Smooth muscle cell (in vitro differentiated cells): ENCODE measurements around the gene TBC1D22A. TPM values are rescaled to one million over a fixed set of nuclear protein-coding genes. Genes with fewer than 3 reads are reported as not detected.

Experiments used
- DNase-seq: peaks from one replicate; lab custom pipeline; 2025; ENCODE audit not compliant: unreplicated experiment; lab: John Stamatoyannopoulos, UW
- H2AFZ ChIP-seq: fragments of 200-600 bp; sonication (generic); 2 replicates; pipeline ENCODE4 v1.6.0; 2016; ENCODE audit warnings: antibody characterized with exemption, low read depth, mild to moderate bottlenecking
- H3F3A ChIP-seq: fragments of 200-600 bp; sonication (generic); 2 replicates; pipeline ENCODE4 v1.6.0; 2017; ENCODE audit warnings: antibody characterized with exemption, low read depth
- H3K27ac ChIP-seq: fragments of 200-600 bp; sonication (generic); 2 replicates; pipeline ENCODE4 v1.5.1; 2016; ENCODE audit warnings: low read depth, mild to moderate bottlenecking
- H3K27me3 ChIP-seq: fragments of 200-600 bp; sonication (generic); 2 replicates; pipeline ENCODE4 v1.6.1; 2016; ENCODE audit warnings: low read depth, mild to moderate bottlenecking
- H3K36me3 ChIP-seq: fragments of 200-600 bp; sonication (generic); 2 replicates; pipeline ENCODE4 v1.5.1; 2016; ENCODE audit warnings: low read depth
- H3K4me1 ChIP-seq: fragments of 200-600 bp; sonication (generic); 2 replicates; pipeline ENCODE4 v1.5.1; 2016; ENCODE audit warnings: low read depth
- H3K4me2 ChIP-seq: fragments of 200-600 bp; sonication (generic); 2 replicates; pipeline ENCODE4 v1.6.0; 2016; ENCODE audit warnings: mild to moderate bottlenecking
- H3K4me3 ChIP-seq: fragments of 200-600 bp; sonication (generic); 2 replicates; pipeline ENCODE4 v1.5.1; 2016; ENCODE audit warnings: mild to moderate bottlenecking
- H3K79me2 ChIP-seq: fragments of 200-600 bp; sonication (generic); 2 replicates; pipeline ENCODE4 v1.6.0; 2016; ENCODE audit warnings: low read depth, mild to moderate bottlenecking
- H3K9ac ChIP-seq: fragments of 200-600 bp; sonication (generic); 2 replicates; pipeline ENCODE4 v1.6.0; 2016; ENCODE audit warnings: low read depth
- H3K9me3 ChIP-seq: fragments of 200-600 bp; sonication (generic); replicated peaks from 2 replicates; pipeline ENCODE4 v1.5.1; 2016; ENCODE audit warnings: low read depth
- H4K20me1 ChIP-seq: fragments of 200-600 bp; sonication (generic); 2 replicates; pipeline ENCODE4 v1.6.0; 2016; ENCODE audit warnings: low read depth
- WGBS: methylation state at CpG from one replicate; pipeline ENCODE4 v1.1.7; 2016; ENCODE audit warnings: low lambda C conversion rate; 5-methylcytosine and 5-hydroxymethylcytosine counted together
- polyA plus RNA-seq: library from polyadenylated mRNA; unstranded; fragments of >200 nt; fragmentation: Nextera tagmentation; extraction: Ambion mirVana; gene quantifications from 2 replicates; pipeline ENCODE4 v1.2.1, GENCODE V29; 2016
- total RNA-seq: library from RNA; depleted of rRNA; stranded (reverse); fragments of >200 nt; gene quantifications from 2 replicates; pipeline ENCODE4 v1.2.3, GENCODE V29; 2014
- TF ChIP-seq, protein P1 (sequence below): fragments of 200-600 bp; sonication (generic); IDR thresholded peaks from 2 replicates; pipeline ENCODE4 v1.5.1; 2017; ENCODE audit warnings: borderline replicate concordance, mild to moderate bottlenecking, antibody characterized with exemption; ENCODE audit not compliant: insufficient read depth, poor library complexity, severe bottlenecking

Gene TBC1D22A
- total and polyA plus RNA-seq, 2 experiments from 2014 or later = 12.5 to 14.4 TPM

DNA sequence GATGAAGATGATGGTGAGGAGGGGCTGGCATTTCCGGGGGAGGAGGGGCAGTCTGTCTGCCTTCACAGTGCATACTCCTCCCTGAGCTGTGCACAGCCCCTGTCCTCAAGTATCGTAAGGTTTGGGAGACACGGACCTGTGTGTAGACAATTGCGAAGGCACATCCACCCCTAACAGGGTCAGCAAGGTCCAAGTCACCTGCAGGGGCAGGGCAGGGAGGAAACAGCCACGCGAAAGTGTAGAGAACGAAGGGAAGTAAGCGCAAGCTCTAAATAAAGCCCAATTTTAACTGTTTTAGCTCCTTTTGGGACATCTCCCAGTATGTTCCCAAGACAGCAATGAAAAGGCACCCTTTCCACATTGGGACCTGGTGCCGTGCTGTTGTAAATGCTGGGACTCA is 448.2 kb downstream of the TBC1D22A start:
- Histone ChIP-seq H3K27ac (no peak overlapping the region), H3K79me2 (no peaks in the 10 kb centered on the region), H3K27me3 (no peaks in the 10 kb centered on the region), H2AFZ (no peak overlapping the region), H3K9me3 (no peaks in the 10 kb centered on the region), H3K9ac (no peak overlapping the region), H4K20me1 (no peaks in the 10 kb centered on the region), H3F3A (no peaks in the 10 kb centered on the region), H3K4me3 (no peak overlapping the region), H3K4me2 (no peak overlapping the region), H3K36me3 (no peaks in the 10 kb centered on the region), H3K4me1 (no peaks in the 10 kb centered on the region)
- WGBS = 93% methylated on average over 9 of the region's 9 CpGs
- TF ChIP-seq, protein P1, sequence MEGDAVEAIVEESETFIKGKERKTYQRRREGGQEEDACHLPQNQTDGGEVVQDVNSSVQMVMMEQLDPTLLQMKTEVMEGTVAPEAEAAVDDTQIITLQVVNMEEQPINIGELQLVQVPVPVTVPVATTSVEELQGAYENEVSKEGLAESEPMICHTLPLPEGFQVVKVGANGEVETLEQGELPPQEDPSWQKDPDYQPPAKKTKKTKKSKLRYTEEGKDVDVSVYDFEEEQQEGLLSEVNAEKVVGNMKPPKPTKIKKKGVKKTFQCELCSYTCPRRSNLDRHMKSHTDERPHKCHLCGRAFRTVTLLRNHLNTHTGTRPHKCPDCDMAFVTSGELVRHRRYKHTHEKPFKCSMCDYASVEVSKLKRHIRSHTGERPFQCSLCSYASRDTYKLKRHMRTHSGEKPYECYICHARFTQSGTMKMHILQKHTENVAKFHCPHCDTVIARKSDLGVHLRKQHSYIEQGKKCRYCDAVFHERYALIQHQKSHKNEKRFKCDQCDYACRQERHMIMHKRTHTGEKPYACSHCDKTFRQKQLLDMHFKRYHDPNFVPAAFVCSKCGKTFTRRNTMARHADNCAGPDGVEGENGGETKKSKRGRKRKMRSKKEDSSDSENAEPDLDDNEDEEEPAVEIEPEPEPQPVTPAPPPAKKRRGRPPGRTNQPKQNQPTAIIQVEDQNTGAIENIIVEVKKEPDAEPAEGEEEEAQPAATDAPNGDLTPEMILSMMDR = no peak
- DNase-seq = no peak

DNA sequence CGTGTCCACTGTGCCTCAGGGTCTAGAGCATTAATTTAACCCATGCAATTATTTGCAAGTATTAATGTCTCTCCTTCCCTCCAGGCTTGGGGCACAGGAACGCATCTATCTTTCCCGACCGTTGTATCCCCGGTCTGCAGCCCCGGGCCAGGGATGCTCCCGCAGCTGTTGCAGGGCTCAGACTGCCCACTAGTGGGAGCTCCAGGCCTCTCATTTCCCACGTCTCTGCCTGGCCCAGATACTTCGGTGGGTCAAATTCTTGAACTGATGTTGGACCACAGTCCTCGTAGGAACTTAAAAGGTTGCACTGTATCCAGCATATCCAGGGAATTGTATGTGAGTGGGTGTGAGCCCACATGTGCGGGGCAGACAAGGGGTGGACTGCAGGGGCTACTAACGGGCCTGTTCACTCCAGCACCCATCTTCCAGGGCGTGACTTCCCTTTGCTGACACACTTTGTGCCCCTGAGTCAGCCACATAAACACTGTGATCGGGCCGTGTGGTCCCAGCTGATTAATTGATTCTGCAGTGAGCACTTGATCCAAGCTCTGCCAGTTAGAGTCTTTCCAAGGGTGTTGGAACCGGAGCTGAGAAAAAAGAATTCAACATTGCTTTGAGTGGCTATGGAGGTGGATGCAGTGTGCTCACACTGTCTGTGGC is 451.3 kb downstream of the TBC1D22A start:
- DNase-seq = no peak
- H3K36me3 ChIP-seq = no peaks in the 10 kb centered on the region
- no peaks in the 10 kb centered on the region for H3K79me2 ChIP-seq
- H3F3A ChIP-seq = no peaks in the 10 kb centered on the region
- WGBS = 77% methylated on average over 16 of the region's 16 CpGs
- peaks cover 5% of the 10 kb centered on the region for H3K9me3 ChIP-seq
- H3K4me3 ChIP-seq = no peak overlapping the region
- TF ChIP-seq, protein P1 = no peak
- no peaks in the 10 kb centered on the region for H4K20me1 ChIP-seq
- no peaks in the 10 kb centered on the region for H3K27me3 ChIP-seq
- no peak overlapping the region for H3K27ac ChIP-seq
- no peak overlapping the region for H3K4me2 ChIP-seq
- no peaks in the 10 kb centered on the region for H3K4me1 ChIP-seq
- no peak overlapping the region for H3K9ac ChIP-seq
- H2AFZ ChIP-seq = no peak overlapping the region

DNA sequence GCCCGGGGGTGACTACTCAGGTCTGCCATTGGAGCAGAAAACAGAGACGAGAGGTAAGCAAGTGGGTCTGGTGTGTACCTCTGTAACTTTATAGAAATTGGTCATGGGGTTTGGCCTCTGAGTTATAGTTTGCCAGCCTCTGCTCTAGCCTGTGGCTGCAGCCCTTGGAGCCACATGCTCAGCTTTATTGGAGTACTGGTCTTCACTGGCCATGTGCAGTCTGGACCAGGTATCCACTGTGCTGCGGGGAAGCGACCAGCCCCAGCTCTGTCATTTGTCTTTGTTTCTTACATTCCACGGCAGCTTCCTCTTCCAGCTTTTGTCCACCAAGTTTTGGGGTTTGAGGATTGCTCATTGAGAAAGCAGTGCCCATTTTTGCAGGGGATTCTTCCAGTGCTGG is 453.4 kb downstream of the TBC1D22A start:
- 78% methylated on average over 5 of the region's 5 CpGs for WGBS
- Histone ChIP-seq H3K4me2 (no peak overlapping the region), H3K27me3 (no peaks in the 10 kb centered on the region), H3K36me3 (no peaks in the 10 kb centered on the region), H3K9ac (no peak overlapping the region), H3K9me3 (peaks cover 5% of the 10 kb centered on the region), H3K27ac (no peak overlapping the region), H3F3A (no peaks in the 10 kb centered on the region), H2AFZ (no peak overlapping the region), H3K79me2 (no peaks in the 10 kb centered on the region), H3K4me1 (no peaks in the 10 kb centered on the region), H4K20me1 (no peaks in the 10 kb centered on the region), H3K4me3 (no peak overlapping the region)
- TF ChIP-seq, protein P1 = no peak
- DNase-seq = no peak

- peaks cover 5% of the 10 kb centered on the region for H3K9me3 ChIP-seq
- no peak overlapping the region for H3K27ac ChIP-seq
- H3K9ac ChIP-seq = no peak overlapping the region
- H3K4me2 ChIP-seq = no peak overlapping the region
- H2AFZ ChIP-seq = no peak overlapping the region
- WGBS = 93% methylated on average over 15 of the region's 15 CpGs
- H3K27me3 ChIP-seq = no peaks in the 10 kb centered on the region
- DNase-seq = no peak
- H3K79me2 ChIP-seq = no peaks in the 10 kb centered on the region
- H3K36me3 ChIP-seq = no peaks in the 10 kb centered on the region
- H3K4me1 ChIP-seq = no peaks in the 10 kb centered on the region
- H4K20me1 ChIP-seq = no peaks in the 10 kb centered on the region
- H3F3A ChIP-seq = no peaks in the 10 kb centered on the region
- no peak overlapping the region for H3K4me3 ChIP-seq
- TF ChIP-seq, protein P1 = no peak
These were observed 456.2 kb downstream of the TBC1D22A start for GRCh38 chr22:47218671-47219070.
